Embryonic facial prominence (tissue), 1 donor: ENCODE measurements around the gene COA8.

Experiments used
- DNase-seq: peaks from one replicate; pipeline ENCODE4 v3.0.0-alpha.2; 2016; ENCODE audit errors: extremely low spot score

Gene COA8

DNA sequence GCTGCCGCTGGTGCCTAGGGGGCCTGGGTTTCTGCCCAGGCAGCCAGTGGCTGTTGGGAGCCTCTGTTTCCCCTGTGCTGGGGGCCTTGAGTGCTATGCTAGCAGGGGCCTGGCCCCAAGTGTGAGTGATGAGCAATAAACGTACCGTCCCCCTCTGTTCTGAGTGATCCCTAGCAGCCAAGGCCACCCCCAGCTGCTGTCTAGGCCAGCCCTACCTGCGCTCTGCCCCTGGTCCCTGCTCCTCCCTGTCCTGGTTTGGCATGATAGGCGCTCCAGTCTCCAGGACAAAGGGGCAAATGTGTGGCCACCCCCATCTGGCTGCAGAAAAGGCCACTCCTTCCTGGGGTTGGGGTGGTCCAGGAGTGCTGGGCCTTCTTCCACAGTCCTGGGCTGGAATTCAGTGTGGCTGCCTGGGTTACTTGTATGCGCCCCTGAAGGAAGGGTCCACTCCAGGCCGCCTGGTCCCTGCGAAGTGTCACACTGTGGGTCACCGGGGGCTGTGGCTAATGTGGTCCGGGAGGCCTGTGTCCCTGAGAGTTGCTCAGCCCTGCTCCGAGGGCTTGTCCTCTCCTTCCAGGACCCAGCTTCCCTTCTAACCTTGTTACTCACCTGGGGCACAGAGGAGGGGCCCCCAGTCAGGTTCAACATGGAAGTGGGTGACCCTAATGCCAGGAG lies 26.7 kb upstream of the COA8 start:
- DNase-seq, result no peak

DNA sequence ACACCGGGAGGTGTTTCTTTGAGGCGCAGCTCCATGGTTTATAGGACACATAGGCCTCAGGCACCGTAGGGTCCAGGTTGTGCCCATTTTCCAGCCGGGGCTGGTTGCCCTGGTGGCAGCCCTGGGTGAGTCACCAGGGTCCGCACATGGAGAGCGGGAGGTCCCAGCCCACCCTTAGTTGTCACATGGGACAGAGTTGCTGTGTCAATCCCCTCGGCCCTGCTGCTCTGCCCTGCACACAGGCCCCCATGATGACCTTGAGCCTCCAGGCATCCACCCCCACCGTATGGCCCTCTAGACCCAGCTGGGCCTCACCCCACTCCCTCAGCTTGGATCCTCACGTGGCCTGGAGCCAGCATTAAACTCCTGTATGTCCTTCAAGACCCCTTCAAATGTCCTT lies 26.1 kb upstream of the COA8 start:
- DNase-seq, result no peak

DNA sequence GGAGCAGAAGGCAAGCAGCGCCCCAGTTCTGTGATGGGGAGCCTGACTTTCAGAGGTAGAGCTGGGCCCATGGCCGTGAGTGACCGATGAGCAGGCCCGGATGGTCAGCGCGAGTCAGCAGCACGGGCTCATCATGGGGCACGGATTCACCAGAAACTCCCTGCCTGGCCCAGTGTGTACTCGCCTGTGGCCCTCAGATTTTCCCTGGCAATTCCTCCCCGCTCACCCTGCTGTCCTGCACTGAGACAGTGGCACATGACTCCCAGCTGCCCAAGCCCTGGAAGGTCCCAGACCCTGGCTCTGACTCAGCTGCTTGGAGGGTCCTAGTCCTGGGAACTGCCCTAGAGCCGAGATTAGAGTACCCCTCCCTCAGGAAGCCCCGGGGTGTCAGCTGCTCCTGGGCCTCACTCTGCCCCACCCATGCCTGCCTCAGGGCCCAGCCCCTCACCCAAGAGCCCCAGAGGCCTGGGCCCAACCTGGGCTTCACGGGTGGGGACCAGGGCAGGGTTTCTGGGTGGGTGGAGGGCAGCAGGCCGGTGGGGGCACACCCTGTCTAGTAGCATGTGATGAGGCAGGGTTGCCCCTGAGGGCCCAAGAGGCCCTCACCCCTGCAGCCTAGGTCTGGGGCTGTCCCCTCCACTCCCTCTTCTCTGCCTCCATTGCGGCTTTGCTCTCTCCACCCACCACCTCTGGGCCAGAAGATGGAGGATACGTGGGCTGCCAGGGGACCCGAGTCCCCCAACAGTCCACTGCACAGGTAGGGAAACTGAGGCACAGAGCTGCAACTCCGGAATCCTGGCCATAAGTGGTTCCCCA lies 25.4 kb upstream of the COA8 start:
- no peak for DNase-seq

DNA sequence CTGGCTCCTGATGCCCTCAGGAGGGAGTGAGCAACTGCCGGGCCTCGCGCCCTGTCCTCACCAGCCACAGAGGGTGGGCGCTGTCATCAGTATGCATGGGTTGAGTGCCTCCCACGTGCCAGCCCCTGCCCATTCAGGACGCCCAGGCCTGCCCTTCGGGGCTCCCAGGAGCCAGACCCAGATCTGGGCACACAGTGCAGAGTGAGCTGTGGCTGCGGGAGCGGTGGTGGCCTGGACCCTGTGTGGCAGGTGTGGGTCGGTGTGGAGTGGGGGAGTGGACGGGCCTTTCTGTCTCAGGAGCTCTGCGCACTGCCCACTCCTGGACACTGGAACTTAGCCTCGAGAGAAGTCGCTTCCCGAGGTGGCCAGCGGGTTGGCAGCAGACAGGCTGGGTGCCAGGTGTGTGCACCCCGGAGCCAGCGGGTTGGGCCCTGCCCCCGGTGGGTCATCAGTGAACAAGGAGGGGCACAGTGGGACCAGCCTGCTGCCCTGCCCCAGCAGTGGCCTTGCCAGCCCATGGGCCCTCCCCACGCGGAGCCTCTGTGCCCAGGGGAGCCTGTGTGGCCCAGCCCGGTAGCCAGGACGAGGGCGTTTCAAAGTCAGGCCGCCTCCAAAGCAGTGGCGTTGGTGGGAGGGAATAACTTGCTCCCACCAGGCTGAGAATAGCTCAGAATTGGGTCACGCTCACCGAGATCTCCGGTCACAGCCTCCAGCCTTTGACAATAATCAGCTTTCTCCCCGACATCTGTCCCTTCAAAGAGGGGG lies 24.3 kb upstream of the COA8 start:
- DNase-seq, result no peak

DNA sequence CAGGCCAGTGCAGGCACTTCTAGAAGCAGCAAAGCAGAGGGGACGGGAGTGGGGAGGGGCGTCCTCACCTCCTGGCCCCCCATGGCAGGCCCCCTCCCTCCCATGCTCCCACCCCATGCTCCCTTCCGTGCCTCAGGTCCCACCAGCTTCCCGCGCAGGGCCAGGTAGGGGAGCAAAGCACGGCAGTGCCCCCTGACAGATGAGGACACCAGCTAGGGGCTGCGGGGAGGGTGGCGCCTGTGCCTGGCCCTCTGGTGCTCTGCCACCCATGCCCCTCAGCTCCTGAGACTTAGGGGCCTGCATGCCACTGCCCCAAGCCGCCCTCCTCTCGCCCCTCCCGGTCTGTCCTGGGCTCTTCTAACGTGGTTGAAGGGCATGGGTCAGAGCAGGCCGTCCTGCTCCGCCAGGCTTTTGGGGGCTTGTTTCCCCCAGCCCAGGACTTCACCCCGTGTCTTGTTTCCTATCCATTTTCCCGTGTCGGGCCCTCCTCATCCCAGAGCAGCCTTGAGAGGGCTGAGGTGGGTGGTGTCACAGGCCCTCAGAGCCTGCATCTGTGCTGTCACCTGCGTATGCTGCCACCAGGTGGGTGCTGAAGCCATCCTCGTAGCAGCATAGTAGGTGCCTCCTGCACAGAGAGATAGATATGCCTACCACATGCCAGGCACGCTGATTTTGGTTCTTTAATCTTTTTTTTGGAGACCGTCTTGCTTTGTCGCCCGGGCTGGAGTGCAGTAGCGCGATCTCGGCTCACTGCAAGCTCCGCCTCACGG lies 23.5 kb upstream of the COA8 start:
- DNase-seq, result no peak

DNA sequence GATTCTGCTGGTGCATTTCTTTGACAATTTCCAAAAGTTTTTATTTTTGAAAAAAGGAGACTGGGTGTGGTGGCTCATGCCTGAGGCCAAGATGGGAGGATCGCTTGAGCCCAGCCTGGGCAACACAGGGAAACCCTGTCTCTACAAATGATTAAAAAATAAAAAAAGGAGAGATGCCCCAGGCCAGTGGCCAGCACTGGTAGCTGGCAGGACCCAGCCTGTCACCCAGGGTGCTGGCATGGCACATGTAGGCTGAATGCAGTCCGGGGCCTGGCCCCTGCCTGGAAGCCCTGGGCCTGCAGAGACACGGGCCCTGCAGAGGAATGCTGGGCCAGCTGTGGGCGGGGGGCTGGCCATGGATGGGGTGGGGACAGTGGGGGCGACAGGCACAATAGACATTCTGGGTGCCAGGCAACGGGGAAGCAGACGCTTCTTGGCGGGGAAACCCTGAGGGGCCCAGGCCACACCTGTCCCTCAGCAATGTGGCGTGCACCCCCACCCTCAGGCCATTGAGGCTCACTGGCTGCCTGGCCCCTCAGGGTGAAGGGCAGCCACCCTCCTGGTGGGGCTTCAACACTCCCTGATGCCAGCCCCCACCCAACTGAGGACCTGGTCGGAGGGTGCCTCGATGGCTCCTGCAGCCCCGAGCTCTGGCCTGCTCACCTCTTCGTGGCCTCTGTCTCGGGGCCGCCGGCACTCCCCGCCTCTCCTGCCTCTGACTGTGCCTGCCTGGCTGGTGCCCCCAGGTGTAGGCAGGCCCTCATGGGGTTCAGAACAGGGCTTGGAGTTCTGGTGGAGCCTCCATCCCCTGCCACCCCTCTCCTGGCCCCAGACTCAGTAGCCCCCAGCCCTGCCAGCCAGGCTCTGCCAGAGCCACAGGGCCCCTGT lies 21.7 kb upstream of the COA8 start:
- no peak for DNase-seq

DNA sequence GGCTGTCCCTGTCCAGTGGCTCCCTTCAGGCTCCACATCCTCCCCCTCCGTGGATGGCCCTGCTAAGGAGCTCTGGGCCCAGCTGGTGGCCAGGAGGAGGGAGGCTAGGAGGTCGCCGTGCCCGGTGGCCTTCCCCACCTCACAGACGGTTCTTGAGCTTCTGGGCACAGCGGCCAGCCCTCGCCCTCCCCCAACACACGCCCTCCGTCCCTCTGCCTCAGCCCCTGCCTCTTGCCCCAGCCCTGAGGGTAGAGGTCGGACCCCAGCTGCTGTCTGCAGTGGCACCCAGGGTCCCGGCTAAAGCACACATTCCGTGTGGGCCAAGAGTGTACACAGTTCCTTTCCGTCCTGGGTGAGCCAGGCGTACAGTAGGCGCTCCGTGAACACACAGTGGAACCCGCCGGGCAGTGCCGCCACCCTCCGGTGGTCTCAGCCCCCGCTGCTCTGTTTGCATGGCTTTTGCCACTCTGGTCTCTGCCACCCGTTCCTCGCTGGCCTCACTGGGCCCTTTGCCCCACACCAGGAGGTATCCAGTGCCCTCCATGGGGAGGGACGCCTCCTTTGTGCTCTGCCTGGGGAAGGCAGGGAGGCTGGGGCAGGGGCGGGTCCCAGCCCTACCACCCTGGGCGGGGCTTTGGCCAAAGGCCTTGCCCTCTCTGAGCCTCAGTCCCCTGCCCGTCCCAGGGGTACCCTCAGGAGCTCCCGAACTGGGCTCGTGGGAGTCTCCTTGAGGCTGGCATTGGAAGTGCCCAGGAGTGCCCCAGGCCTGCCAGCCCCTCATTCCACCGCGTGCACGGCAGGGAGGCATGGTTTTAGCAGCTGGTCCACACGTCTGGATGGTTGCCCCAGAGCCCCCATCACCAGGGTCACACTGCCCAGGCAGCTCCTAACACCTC lies 20.8 kb upstream of the COA8 start:
- no peak for DNase-seq

DNA sequence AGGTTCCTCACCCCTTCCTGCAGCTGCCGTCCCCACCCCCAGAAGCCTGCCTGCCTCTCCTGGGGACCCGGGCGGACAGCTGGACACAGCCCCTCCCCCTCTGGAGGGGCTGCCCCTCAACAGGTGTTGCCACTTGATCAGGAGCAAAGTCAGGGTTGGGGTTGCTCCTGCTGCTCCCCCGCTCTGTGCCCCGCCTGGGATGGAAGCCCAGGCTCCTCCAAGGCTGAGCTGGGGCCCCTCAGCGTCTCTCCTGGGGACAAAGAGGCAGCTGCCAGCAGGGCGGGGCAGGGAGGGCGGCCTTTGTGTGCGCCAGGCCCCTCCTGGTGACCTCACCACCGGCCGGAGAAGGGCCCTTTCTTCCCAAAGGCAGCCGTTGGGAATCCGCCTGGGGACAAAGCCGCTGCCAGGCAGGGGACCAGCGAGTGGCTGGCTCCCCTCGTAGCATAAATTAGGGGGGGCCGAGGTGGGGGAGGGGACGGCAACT lies 20.1 kb upstream of the COA8 start:
- no peak for DNase-seq

DNA sequence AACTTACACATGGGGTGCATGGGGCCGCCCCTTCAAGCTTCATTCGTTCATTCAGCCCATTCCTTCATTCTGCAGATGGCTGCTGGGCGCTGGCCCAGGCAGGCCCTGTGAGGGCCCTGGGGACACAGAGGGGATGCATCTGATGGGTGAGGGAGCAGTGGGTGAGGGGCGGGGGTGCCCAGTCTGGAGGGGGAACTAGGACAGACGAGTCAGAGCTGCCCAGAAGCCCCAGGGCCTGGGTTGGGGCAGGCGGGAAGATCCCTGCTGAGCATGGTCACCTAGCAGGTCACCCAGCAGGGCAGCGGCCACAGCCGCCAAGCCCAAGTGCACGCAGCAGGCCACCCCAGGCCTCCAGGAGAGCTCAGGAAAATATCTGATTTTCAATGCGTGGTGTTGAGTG lies 19.6 kb upstream of the COA8 start:
- no peak for DNase-seq

DNA sequence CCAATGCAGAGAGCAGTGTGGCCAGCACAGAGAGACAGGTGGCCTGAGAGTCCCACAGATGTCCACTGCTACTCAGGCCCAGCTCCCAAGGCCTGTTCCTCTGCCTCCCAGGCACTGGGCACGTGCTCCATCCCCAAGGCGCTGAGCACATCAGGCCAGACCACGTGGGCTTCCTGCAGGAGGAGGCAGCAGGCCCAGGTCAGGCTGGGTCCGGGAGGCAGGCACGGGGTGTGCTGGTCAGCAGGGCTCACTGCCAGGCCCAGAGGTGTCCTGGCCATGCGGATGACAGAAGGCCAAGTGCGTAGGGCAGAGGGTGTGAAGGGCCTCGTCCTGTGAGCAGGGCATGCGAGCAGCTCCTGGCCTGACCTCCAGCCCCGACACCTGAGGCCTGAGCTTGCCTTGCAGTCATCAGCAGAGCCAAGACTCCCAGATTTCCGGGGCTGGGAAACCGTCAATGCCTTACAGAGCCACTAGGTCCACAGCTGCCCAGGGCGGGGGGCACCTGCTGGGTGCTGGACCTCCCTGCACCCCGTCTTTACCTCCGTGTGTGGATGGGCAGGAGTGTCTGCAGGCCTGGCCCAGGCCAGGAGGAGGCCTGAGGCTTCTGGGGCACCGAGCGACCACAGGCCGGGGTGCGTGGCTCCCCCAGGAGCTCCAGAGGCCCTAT lies 18.9 kb upstream of the COA8 start:
- DNase-seq, result no peak

DNA sequence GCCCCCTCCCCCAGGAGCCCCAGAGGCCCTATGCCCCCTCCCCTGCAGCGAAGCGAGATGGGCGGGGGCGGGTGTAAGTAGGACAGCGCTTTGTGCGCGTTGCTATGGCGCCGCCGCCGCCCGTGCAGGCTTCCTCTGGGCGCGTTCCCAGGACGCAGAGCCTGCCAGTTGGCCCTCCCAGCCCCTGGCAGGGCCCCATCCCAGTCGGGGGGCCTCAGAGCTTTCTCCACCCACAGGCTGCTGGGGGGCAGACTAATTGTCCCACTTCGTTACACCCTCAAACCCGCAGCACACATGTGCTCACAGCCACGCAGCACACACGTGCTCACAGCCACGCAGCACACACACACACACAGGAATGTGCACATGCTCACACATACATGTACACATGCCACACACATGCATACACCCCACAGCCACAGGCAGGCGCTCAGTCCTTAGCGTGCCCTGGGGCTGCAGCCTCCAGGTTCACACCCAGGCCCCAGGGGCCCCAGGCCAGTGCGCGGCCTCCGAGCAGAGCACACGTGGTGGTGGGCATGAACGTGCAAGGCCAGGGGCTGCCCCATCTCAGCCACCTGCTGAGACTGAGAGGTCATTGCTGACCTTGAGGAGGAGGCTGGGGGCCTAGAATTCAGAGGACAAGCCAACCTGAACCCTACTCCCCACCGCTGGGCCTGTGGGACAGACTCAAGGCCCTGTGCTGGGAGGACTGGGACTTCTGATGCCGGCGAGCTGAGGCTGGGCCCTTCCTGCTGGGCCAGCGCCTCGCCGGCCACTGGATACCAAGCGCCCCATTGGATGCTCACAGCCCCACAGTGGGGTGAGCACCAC lies 18.2 kb upstream of the COA8 start:
- no peak for DNase-seq

DNA sequence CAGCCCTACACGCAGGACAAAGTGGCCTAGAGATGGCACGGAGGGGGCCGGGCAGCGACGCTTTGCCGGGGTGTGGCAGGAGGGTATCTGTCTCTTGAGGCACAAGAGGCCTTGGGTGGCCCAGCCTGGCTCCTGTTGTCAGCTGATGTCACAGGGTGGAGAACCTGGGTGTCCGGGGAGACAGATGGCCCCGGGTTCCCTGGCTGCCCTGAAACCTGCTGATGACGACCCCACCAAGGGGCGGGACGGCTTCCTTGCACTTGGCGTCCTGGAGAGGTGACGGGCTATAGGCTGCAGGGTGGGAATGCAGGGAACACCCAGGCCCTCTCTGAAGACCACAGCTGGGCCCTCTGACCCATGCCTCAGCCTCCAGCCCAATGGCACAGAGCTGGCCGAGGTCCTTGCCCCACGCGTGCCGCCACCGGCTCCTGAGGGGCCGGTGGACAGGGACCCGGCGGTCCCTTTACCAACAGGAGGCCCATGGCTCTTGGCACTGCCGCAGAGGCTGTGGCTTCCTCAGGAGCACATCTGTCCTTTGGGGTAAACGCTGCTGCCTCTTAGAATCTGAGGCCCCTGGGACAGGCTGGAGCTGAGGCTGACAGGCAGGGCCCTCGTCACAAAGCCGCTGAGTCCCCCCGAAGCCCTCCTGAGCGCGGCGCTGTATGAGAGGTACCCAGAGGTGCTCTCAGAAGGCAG lies 17.4 kb upstream of the COA8 start:
- DNase-seq, result no peak

DNA sequence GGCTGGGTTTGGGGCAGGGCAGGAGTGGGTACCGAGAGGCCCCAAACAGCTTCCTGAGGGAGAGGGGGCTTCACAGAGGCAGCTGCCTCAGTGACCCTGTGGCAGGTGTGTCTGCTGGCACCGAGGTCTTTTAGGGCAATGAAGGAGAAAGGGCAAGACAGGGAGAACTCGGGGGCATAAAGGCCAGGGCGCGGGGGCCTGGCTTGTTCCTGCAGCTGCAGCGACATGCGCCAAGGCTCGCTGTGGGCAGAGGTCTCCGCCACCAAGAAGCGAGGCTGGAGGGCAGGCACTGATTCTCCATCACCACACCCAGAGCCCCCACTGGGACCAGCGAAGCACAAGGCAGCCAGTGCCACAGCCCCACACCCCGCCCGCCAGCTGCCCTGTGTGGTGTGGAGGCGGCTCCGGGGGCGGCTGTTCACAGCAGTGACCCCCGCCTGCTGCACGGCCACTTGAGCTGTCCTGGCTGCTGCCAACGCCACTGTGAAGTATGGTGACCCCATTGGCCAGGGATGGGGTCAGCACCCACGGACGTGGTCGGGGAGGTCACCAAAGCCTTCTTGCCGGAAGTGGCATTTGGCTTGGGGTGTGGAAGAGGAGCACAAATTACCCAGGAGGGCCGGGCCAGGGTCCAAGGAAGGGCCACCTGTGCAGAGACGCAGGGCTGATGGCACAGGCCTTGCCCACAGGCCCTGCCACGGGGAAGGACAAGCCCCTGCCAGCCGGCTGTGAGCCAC lies 16.7 kb upstream of the COA8 start:
- DNase-seq, result no peak

DNA sequence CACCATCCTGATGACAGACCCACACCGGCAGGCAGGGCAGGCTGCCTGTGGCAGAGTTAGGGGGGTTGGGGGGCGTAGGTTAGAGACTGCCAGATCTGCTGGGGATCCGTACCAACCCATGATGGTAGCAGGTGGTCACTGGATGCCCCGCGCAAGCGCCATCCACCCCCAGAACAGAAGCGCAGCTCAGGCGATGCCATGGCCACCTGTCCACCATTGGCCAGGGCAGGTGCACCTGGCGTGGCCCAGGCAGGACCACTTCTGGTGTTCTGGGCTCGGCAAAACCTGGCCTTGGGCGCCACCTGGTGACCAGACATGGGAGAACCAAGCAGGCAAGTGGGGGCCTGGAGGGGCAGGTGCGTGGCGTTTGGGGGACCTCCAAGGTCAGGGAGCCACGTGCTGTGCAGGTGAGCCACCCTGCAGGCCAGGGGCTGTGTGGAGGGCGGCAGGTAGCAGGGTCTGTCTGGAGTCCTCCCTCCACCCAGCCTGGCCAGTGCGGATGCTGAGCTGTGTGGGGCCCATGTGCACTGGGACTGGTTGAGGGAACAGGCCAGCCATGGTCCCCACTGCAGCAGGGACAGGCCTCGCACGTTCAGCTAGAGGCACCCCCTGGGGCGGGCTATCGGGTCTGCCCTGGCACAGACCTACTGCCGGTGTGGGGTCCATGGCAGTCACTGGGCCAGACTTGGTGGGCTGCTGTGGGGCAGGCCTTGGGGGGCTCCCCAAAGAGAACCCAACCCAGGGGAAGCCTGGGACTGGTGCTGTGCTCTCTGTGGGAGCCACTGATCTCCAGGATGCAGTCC lies 15.9 kb upstream of the COA8 start:
- DNase-seq, result no peak

DNA sequence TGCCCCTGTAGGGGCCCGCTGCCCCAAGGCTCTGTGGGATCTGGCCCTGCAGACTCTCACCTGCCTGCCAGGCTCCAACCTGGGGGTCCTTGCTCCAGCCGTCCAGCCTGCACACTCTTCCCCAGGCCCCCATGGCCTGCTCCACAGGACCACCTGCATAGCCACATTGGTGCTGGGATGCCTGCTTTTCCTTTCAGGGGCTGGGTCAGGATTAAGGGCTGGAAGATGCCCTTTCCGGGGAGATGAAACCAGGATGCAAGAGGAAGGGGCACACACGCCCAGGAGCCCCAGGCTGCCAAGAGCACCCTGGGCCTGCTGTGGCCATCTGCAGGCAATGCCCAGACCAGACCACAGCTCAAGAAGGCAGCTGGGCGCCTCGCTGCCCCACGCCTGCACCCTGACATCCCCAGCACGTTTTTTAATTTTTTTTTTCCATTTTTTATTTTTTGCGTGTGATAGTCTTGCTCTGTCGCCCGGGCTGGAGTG lies 15.3 kb upstream of the COA8 start:
- no peak for DNase-seq

DNA sequence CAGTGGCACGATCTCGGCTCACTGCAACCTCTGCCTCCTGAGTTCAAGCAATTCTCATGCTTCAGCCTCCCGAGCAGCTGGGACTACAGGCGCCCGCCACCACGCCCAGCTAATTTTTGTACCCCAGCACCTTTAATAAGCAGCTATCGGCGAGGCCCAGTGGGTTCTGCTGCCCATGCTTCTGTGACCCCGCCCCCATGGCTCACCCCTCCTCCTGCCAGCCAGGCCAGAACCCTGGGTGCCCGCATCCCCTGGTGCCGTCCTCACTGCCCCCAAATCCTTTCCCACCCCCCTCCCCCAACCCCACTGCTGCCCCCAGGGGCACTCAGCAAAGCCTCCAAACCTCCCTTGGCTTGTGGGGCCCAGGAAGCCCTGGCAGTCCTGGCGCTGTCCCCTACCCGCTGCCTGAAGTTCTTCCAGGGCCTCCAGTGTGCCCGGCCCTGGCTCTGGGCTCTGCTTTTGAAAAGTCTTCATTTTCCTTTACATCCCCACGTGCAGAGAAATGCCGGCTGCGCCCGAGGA lies 14.8 kb upstream of the COA8 start:
- no peak for DNase-seq
